Measurements from ENCODE around the gene RAB36. TPM values are rescaled to one million over a fixed set of nuclear protein-coding genes. Genes with fewer than 3 reads are reported as not detected.

Gene RAB36
- total RNA-seq, 3 donors from 2014 or later: 1.3 to 4.8 (median 2.9) TPM

- H3K4me3 ChIP-seq: no peak overlapping the region
- no peaks in the 10 kb centered on the region for H3K4me1 ChIP-seq
- no peaks in the 10 kb centered on the region for H3K36me3 ChIP-seq
- no peaks in the 10 kb centered on the region for H3K27me3 ChIP-seq
- no peak for DNase-seq (ENCODE audit: low spot score in 2 of 2)
- TF ChIP-seq POLR2A (IDR thresholded peaks at IDR 0.05) (no peak), POLR2AphosphoS5 (IDR thresholded peaks at IDR 0.05) (no peak)
- TF ChIP-seq, protein P1, sequence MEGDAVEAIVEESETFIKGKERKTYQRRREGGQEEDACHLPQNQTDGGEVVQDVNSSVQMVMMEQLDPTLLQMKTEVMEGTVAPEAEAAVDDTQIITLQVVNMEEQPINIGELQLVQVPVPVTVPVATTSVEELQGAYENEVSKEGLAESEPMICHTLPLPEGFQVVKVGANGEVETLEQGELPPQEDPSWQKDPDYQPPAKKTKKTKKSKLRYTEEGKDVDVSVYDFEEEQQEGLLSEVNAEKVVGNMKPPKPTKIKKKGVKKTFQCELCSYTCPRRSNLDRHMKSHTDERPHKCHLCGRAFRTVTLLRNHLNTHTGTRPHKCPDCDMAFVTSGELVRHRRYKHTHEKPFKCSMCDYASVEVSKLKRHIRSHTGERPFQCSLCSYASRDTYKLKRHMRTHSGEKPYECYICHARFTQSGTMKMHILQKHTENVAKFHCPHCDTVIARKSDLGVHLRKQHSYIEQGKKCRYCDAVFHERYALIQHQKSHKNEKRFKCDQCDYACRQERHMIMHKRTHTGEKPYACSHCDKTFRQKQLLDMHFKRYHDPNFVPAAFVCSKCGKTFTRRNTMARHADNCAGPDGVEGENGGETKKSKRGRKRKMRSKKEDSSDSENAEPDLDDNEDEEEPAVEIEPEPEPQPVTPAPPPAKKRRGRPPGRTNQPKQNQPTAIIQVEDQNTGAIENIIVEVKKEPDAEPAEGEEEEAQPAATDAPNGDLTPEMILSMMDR (IDR thresholded peaks at IDR 0.05): no peak
- H3K27ac ChIP-seq: no peak overlapping the region
- intact Hi-C loops (cut with DNase I; ENCODE audit: low total_unique reads): no loop called here
- no peaks in the 10 kb centered on the region for H3K9me3 ChIP-seq
These were observed 35.8 kb upstream of the RAB36 start for GRCh38 chr22:23109441-23109978.

DNA sequence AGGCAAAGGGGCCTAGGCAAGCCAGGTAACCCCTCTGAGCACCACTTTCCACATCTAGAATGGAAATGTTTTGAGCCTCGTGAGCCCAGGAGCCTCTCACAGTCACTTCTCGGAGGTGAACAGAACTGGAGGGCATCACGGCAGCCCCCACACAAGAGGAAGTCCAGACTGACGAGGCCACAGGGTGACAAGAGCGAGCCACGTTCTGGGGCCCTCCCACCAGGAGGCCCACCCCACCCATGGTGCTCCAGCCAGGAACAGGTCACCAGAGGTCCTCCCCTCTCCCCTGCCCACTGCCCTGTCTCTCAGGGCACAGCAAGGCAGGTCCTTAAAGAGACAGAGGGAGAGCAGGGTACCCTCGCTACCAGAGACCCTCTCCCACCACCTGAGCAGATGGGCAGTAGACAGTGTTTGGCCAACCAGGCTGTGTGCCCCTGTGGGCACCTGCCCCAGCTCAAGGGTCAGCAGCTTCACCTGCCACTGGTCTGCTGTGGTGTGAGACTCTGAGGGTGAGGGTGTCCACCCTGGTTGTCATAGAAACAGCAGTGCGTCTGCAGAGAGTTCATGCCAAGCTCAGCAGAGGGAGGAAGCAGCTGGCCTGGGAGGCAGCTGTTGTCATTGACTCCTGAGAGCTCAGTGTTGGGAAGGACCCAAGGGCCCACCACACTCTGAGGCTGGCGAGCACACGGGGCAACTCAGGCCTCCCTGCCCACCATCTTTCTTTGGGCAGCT lies 34.9 kb upstream of the RAB36 start:
- Histone ChIP-seq H3K4me3 (no peak overlapping the region), H3K4me1 (no peaks in the 10 kb centered on the region), H3K27ac (no peak overlapping the region), H3K9me3 (no peaks in the 10 kb centered on the region), H3K27me3 (no peaks in the 10 kb centered on the region), H3K36me3 (no peaks in the 10 kb centered on the region)
- TF ChIP-seq, protein P1 (IDR thresholded peaks at IDR 0.05): no peak
- TF ChIP-seq POLR2AphosphoS5 (IDR thresholded peaks at IDR 0.05) (no peak), POLR2A (IDR thresholded peaks at IDR 0.05) (no peak)
- intact Hi-C loops (cut with DNase I; ENCODE audit: low total_unique reads): no loop called here
- DNase-seq (ENCODE audit: low spot score in 2 of 2): no peak

DNA sequence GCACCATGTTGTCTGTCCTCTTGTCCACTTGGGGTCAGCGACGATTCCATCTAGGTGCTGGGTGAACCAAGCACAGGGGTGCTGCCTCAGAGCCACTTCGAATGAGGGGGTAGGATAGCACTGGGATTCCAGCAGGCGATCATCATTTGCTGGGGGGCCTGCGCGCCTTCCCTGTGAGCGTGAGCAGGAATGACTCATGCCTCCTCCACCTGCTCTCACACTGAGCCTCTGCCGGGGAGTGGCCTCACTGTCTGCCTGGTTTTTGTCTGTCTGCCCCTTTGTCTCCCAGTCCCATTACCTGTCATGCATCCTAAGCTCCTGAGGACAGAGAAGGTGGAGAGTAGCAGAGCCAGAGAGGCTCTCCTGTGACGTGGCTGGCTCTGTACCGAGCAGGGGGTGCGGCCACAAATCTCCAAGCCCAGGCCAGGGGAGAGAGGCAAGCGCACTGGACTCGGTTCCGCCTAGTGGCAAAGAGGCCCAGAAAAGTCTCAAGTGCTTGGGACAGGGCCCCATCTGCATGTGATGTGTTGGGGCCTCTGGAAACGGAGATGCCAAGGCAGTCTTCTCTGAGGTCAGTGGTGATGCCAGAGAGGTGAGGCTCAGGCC lies 34.3 kb upstream of the RAB36 start:
- no peaks in the 10 kb centered on the region for H3K36me3 ChIP-seq
- DNase-seq (ENCODE audit: low spot score in 2 of 2): no peak
- intact Hi-C loops (cut with DNase I; ENCODE audit: low total_unique reads): no loop called here

GRCh38 chr22:23112472-23113012 lies 32.7 kb upstream of the RAB36 start:
- no peaks in the 10 kb centered on the region for H3K9me3 ChIP-seq
- H3K36me3 ChIP-seq: no peaks in the 10 kb centered on the region
- no peak overlapping the region for H3K4me3 ChIP-seq
- no peak for DNase-seq (ENCODE audit: low spot score in 2 of 2)
- no peak overlapping the region for H3K27ac ChIP-seq
- no peaks in the 10 kb centered on the region for H3K4me1 ChIP-seq
- TF ChIP-seq POLR2AphosphoS5 (IDR thresholded peaks at IDR 0.05) (no peak), POLR2A (IDR thresholded peaks at IDR 0.05) (no peak)
- TF ChIP-seq, protein P1 (IDR thresholded peaks at IDR 0.05): no peak
- intact Hi-C loops (cut with DNase I; ENCODE audit: low total_unique reads): no loop called here
- H3K27me3 ChIP-seq: no peaks in the 10 kb centered on the region

More for the DNA sequence above, 34.3 kb upstream of the RAB36 start:
- Histone ChIP-seq H3K27me3 (no peaks in the 10 kb centered on the region), H3K27ac (no peak overlapping the region), H3K4me3 (no peak overlapping the region), H3K4me1 (no peaks in the 10 kb centered on the region), H3K9me3 (no peaks in the 10 kb centered on the region)
- TF ChIP-seq POLR2A (IDR thresholded peaks at IDR 0.05) (no peak), POLR2AphosphoS5 (IDR thresholded peaks at IDR 0.05) (no peak)
- TF ChIP-seq, protein P1 (IDR thresholded peaks at IDR 0.05): no peak
